BJ (cell line): ENCODE results near the gene RRP36. TPM values are rescaled to one million over a fixed set of nuclear protein-coding genes. Genes with fewer than 3 reads are reported as not detected.

Experiments used
- CTCF ChIA-PET: fragments of 350-600 bp; formaldehyde crosslinking; extraction: SDS; loops from one replicate; lab custom pipeline; 2021; ENCODE audit warnings: antibody characterized with exemption, inconsistent platforms; lab: Yijun Ruan, JAX
- POLR2A ChIA-PET: fragments of 300-600 bp; sonication (Branson Sonifier 250); formaldehyde crosslinking; extraction: SDS; loops from one replicate; lab custom pipeline; 2021; ENCODE audit warnings: antibody characterized with exemption; lab: Charles Lee
- DNase-seq: peaks from one replicate; pipeline ENCODE4 v3.0.0-alpha.2; 2011; ENCODE audit warnings: low read depth
- H3K27me3 ChIP-seq: 2 replicates; pipeline ENCODE4 v1.6.0; 2011; ENCODE audit warnings: low read length; ENCODE audit not compliant: control insufficient read depth, insufficient read depth
- H3K36me3 ChIP-seq: 2 replicates; pipeline ENCODE4 v1.5.1; 2011; ENCODE audit warnings: low read length; ENCODE audit not compliant: control insufficient read depth, insufficient read depth
- H3K4me3 ChIP-seq: 2 replicates; pipeline ENCODE4 v1.5.1; 2011; ENCODE audit warnings: low read depth, mild to moderate bottlenecking, control low read depth, low read length
- polyA plus RNA-seq: library from polyadenylated mRNA; depleted of rRNA; stranded (reverse); fragments of >200 nt; gene quantifications from 2 replicates; pipeline ENCODE4 v1.2.3, GENCODE V29; 2011
- TF ChIP-seq, protein P1 (sequence below): IDR thresholded peaks from 2 replicates; pipeline ENCODE4 v1.5.1; 2011; ENCODE audit warnings: low read depth, mild to moderate bottlenecking, control low read depth, inconsistent platforms, low read length, moderate library complexity; ENCODE audit not compliant: insufficient read depth

The RRP36 gene
- polyA plus RNA-seq, 1 experiment: 43.1 TPM

DNA sequence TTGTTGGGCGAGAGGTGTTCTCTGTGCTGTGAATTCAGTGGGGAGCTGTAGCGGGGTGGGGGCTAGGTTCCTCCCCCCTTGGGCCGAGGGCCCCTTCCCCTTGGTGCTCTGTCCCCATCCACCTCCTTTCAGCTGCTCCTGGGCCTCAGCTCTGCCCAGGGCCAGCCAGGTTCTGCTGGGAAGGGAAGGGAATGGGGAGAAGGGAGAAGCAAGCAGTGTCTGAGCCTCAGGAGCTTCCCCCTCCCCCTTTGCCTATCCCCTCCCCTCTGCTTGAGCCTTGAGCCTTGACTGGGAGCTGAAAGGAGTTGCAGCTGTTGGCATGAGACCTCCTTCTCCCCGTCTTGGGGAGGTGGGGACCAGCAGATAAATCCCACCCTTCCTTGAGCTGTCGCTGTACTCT, 576 bp upstream of the RRP36 start:
- CTCF ChIA-PET: interaction anchor here (0.9 to 1.7 kb wide), 3 partner anchors 11 to 123 kb away, joined by 3 to 7 read pairs (median 4); no protein-coding TSS in a partner anchor
- Histone ChIP-seq H3K4me3 (no peak overlapping the region), H3K27me3 (no peaks in the 10 kb centered on the region), H3K36me3 (peaks cover 27% of the 10 kb centered on the region)
- no peak for DNase-seq
- TF ChIP-seq, protein P1, sequence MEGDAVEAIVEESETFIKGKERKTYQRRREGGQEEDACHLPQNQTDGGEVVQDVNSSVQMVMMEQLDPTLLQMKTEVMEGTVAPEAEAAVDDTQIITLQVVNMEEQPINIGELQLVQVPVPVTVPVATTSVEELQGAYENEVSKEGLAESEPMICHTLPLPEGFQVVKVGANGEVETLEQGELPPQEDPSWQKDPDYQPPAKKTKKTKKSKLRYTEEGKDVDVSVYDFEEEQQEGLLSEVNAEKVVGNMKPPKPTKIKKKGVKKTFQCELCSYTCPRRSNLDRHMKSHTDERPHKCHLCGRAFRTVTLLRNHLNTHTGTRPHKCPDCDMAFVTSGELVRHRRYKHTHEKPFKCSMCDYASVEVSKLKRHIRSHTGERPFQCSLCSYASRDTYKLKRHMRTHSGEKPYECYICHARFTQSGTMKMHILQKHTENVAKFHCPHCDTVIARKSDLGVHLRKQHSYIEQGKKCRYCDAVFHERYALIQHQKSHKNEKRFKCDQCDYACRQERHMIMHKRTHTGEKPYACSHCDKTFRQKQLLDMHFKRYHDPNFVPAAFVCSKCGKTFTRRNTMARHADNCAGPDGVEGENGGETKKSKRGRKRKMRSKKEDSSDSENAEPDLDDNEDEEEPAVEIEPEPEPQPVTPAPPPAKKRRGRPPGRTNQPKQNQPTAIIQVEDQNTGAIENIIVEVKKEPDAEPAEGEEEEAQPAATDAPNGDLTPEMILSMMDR: no peak
- POLR2A ChIA-PET: interaction anchor here (0.6 kb wide), 1 partner anchor 16 kb away, joined by 3 read pairs; no protein-coding TSS in a partner anchor

DNA sequence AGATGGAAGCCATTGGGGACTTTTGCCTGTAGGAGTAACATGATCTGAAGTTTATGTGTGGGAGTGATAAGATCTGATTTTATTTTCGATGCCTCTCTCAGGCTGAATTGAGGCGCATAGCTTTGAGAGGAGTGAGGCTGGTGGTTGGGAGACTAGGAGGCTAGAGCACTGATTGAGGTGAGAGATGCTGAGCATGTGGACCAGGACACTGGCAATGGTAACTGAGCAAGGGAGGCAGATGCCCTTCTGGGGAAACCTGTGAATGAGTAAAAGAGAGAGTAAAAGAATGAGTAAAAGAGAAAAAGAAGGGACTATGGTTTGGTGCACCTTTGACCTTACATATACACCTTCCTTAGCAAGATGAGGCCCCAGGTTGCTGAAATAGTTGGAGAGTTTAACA, 3.0 kb downstream of the RRP36 start:
- H3K36me3 ChIP-seq: peaks cover 30% of the 10 kb centered on the region
- DNase-seq: no peak
- ChIA-PET POLR2A (no interaction called here), CTCF (interaction anchor here (0.7 to 0.8 kb wide), 2 partner anchors 119 to 374 kb away, joined by 3 to 6 read pairs; no protein-coding TSS in a partner anchor)
- H3K27me3 ChIP-seq: no peaks in the 10 kb centered on the region
- no peak overlapping the region for H3K4me3 ChIP-seq
- TF ChIP-seq, protein P1: no peak

GRCh38 chr6:43026365-43026764, 4.9 kb downstream of the RRP36 start:
- peaks cover 28% of the 10 kb centered on the region for H3K36me3 ChIP-seq
- POLR2A ChIA-PET: no interaction called here
- H3K27me3 ChIP-seq: no peaks in the 10 kb centered on the region
- DNase-seq: no peak
- no peak overlapping the region for H3K4me3 ChIP-seq
- CTCF ChIA-PET: no interaction called here
- TF ChIP-seq, protein P1: no peak

DNA sequence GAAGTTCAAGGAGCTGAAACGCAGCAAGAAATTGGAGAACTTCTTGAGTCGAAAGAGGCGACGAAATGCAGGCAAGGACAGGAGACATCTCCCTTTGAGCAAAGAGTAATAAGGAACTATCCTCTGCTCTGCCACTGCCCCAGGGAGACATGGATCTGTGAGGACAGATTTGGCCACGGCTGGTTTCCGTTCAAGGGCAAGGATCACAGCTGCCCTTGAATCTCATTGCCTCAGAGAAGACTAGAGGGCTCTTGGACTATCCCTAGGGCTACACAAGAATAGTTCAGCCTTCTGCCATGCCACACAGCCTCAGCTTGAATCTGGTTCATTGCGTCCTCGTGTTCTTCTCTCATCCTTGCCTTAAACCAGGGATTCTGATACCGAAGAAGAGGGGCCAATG, 7.7 kb downstream of the RRP36 start:
- no peaks in the 10 kb centered on the region for H3K27me3 ChIP-seq
- TF ChIP-seq, protein P1: no peak
- no peak overlapping the region for H3K4me3 ChIP-seq
- ChIA-PET CTCF (interaction anchor here (0.8 kb wide), 1 partner anchor 115 kb away, joined by 3 read pairs; no protein-coding TSS in a partner anchor), POLR2A (no interaction called here)
- H3K36me3 ChIP-seq: peaks cover 27% of the 10 kb centered on the region
- DNase-seq: no peak

- DNase-seq: no peak
- Histone ChIP-seq H3K36me3 (peaks cover 24% of the 10 kb centered on the region), H3K4me3 (no peak overlapping the region), H3K27me3 (no peaks in the 10 kb centered on the region)
- TF ChIP-seq, protein P1: no peak
- ChIA-PET POLR2A (no interaction called here), CTCF (interaction anchor here (0.9 to 1.5 kb wide), 3 partner anchors 10 to 132 kb away, joined by 3 read pairs; no protein-coding TSS in a partner anchor)
Observed at GRCh38 chr6:43032326-43032725, 10.9 kb downstream of the RRP36 start.
